Activated CD4-positive, CD25-positive, alpha-beta regulatory T cell (primary cell): Measurements from ENCODE around the gene MAS1.
"Not testable (repeated sequence)": the region's sequence is repeated elsewhere in the genome, so short reads cannot be mapped to it uniquely, and the experiment has no call there.

Experiments
- DNase-seq, 4 experiments: peaks; one replicate each; lab custom pipeline; 2025; lab: John Stamatoyannopoulos, UW

Gene MAS1

GRCh38 chr6:159890792-159891191, at the start of gene MAS1:
Gene MAS1 (plus strand): TSS chr6:159890988. CDS start chr6:159906956, 15,968 bp downstream.
- no peak for DNase-seq

- no peak for DNase-seq
These were observed 48.8 kb upstream of the MAS1 start for GRCh38 chr6:159842035-159842434.

GRCh38 chr6:159844737-159845645, 45.8 kb upstream of the MAS1 start:
- no peak for DNase-seq

GRCh38 chr6:159848552-159848951, 42.2 kb upstream of the MAS1 start:
- not testable (repeated sequence) for DNase-seq

- DNase-seq = not testable (repeated sequence)
These were observed 40.9 kb upstream of the MAS1 start for GRCh38 chr6:159849851-159850250.

- no peak for DNase-seq
These were observed 37.9 kb upstream of the MAS1 start for GRCh38 chr6:159852877-159853276.

- no peak for DNase-seq
These were observed 37.0 kb upstream of the MAS1 start for GRCh38 chr6:159853754-159854153.

GRCh38 chr6:159854959-159855358, 35.8 kb upstream of the MAS1 start:
- no peak for DNase-seq

GRCh38 chr6:159858259-159858658, 32.5 kb upstream of the MAS1 start:
- no peak for DNase-seq

- no peak for DNase-seq
These were observed 30.3 kb upstream of the MAS1 start for GRCh38 chr6:159860482-159860881.

GRCh38 chr6:159862103-159862502, 28.7 kb upstream of the MAS1 start:
- DNase-seq = no peak

GRCh38 chr6:159863341-159863740, 27.4 kb upstream of the MAS1 start:
- not testable (repeated sequence) for DNase-seq

GRCh38 chr6:159865226-159865920, 25.4 kb upstream of the MAS1 start:
- no peak for DNase-seq

- no peak for DNase-seq
These were observed 24.2 kb upstream of the MAS1 start for GRCh38 chr6:159866286-159867247.

- no peak for DNase-seq
These were observed 19.5 kb upstream of the MAS1 start for GRCh38 chr6:159871241-159871640.

- no peak for DNase-seq
These were observed 18.9 kb upstream of the MAS1 start for GRCh38 chr6:159871906-159872305.

- no peak for DNase-seq
These were observed 16.4 kb upstream of the MAS1 start for GRCh38 chr6:159874435-159874834.

GRCh38 chr6:159875194-159875593, 15.6 kb upstream of the MAS1 start:
- DNase-seq = no peak

- no peak for DNase-seq
These were observed 14.5 kb upstream of the MAS1 start for GRCh38 chr6:159876242-159876641.

GRCh38 chr6:159877256-159877808, 13.5 kb upstream of the MAS1 start:
- no peak for DNase-seq

- no peak for DNase-seq
These were observed 12.4 kb upstream of the MAS1 start for GRCh38 chr6:159878341-159878740.

- DNase-seq = no peak
These were observed 10.9 kb upstream of the MAS1 start for GRCh38 chr6:159879856-159880255.
